ENCODE measurements around the gene TNIP2.
"Not testable (repeated sequence)": the region's sequence is repeated elsewhere in the genome, so short reads cannot be mapped to it uniquely, and the experiment has no call there.

Gene TNIP2

GRCh38 chr4:2785613-2786012 is 29.5 kb upstream of the TNIP2 start:
- no peak overlapping the region for H3K4me3 ChIP-seq (ENCODE audit: low read length)
- H3K27me3 ChIP-seq (replicated peaks; ENCODE audit: control insufficient read depth, insufficient read depth, low read length), result no peaks in the 10 kb centered on the region
- H3K9me3 ChIP-seq (ENCODE audit: control insufficient read depth, low read length), result peaks cover 31% of the 10 kb centered on the region
- H3K4me1 ChIP-seq (ENCODE audit: control insufficient read depth, insufficient read depth, low read length), result peaks cover 4% of the 10 kb centered on the region
- no peak overlapping the region for H3K9ac ChIP-seq (ENCODE audit: low read length)
- H3K36me3 ChIP-seq (ENCODE audit: control insufficient read depth, insufficient read depth, low read length, severe bottlenecking), result no peaks in the 10 kb centered on the region
- DNase-seq (ENCODE audit: low read depth), result no peak

DNA sequence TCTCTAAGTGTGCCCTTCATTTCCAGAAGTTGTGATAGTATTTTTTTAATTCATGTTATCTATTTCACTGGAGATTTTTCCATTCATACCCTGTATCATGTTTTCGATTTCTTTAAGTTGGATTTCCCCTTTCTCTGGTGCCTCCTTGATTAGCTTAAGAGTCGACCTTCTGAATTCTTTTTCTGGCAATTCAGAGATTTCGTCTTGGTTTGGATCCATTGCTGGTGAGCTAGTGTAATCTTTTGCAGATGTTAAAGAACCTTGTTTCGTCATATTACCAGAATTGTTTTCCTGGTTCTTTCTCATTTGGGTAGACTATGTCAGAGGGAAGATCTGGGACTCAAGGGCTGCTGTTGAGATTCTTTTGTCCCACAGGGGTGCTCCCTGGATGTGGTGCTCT is 27.7 kb upstream of the TNIP2 start:
- peaks cover 32% of the 10 kb centered on the region for H3K9me3 ChIP-seq (ENCODE audit: control insufficient read depth, low read length)
- no peak for DNase-seq (ENCODE audit: low read depth)
- peaks cover 4% of the 10 kb centered on the region for H3K4me1 ChIP-seq (ENCODE audit: control insufficient read depth, insufficient read depth, low read length)
- H3K36me3 ChIP-seq (ENCODE audit: control insufficient read depth, insufficient read depth, low read length, severe bottlenecking), result no peaks in the 10 kb centered on the region
- no peak overlapping the region for H3K4me3 ChIP-seq (ENCODE audit: low read length)
- no peak overlapping the region for H3K9ac ChIP-seq (ENCODE audit: low read length)
- H3K27me3 ChIP-seq (replicated peaks; ENCODE audit: control insufficient read depth, insufficient read depth, low read length), result no peaks in the 10 kb centered on the region

- no peak overlapping the region for H3K4me3 ChIP-seq (ENCODE audit: low read length)
- H3K36me3 ChIP-seq (ENCODE audit: control insufficient read depth, insufficient read depth, low read length, severe bottlenecking), result no peaks in the 10 kb centered on the region
- H3K9me3 ChIP-seq (ENCODE audit: control insufficient read depth, low read length), result peaks cover 32% of the 10 kb centered on the region
- H3K4me1 ChIP-seq (ENCODE audit: control insufficient read depth, insufficient read depth, low read length), result peaks cover 4% of the 10 kb centered on the region
- no peaks in the 10 kb centered on the region for H3K27me3 ChIP-seq (replicated peaks; ENCODE audit: control insufficient read depth, insufficient read depth, low read length)
- H3K9ac ChIP-seq (ENCODE audit: low read length), result no peak overlapping the region
- no peak for DNase-seq (ENCODE audit: low read depth)
Observed at GRCh38 chr4:2781911-2782310, 25.8 kb upstream of the TNIP2 start.

GRCh38 chr4:2780643-2781042 is 24.5 kb upstream of the TNIP2 start:
- not testable (repeated sequence) for H3K27me3 ChIP-seq (replicated peaks; ENCODE audit: control insufficient read depth, insufficient read depth, low read length); H3K4me1 ChIP-seq (ENCODE audit: control insufficient read depth, insufficient read depth, low read length); DNase-seq (ENCODE audit: low read depth); H3K9ac ChIP-seq (ENCODE audit: low read length); H3K36me3 ChIP-seq (ENCODE audit: control insufficient read depth, insufficient read depth, low read length, severe bottlenecking); H3K4me3 ChIP-seq (ENCODE audit: low read length)
- peaks cover 32% of the 10 kb centered on the region for H3K9me3 ChIP-seq (ENCODE audit: control insufficient read depth, low read length)

DNA sequence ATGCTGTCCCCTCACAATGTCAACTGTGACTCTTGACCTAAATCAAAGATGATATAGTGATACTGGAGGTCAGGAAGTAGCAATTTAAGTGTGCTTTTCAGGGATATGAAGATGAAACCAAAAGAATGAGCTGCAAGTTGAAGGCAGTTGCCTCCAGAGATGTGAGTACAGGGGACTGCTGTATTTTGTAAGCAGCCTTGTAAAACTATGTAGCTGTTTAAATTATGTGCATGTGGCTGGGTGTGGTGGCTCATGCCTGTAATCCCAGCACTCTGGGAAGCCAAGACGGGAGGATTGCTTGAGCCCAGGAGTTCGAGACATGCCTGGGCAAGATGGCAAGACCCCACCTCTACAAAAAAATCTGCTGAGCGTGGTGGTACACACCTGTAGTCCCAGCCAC is 15.1 kb upstream of the TNIP2 start:
- DNase-seq (ENCODE audit: low read depth), result peak; percentile 43
- H3K4me1 ChIP-seq (ENCODE audit: control insufficient read depth, insufficient read depth, low read length), result peaks cover 15% of the 10 kb centered on the region
- no peak overlapping the region for H3K4me3 ChIP-seq (ENCODE audit: low read length)
- no peaks in the 10 kb centered on the region for H3K9me3 ChIP-seq (ENCODE audit: control insufficient read depth, low read length)
- H3K27me3 ChIP-seq (replicated peaks; ENCODE audit: control insufficient read depth, insufficient read depth, low read length), result no peaks in the 10 kb centered on the region
- no peak overlapping the region for H3K9ac ChIP-seq (ENCODE audit: low read length)
- H3K36me3 ChIP-seq (ENCODE audit: control insufficient read depth, insufficient read depth, low read length, severe bottlenecking), result no peaks in the 10 kb centered on the region

DNA sequence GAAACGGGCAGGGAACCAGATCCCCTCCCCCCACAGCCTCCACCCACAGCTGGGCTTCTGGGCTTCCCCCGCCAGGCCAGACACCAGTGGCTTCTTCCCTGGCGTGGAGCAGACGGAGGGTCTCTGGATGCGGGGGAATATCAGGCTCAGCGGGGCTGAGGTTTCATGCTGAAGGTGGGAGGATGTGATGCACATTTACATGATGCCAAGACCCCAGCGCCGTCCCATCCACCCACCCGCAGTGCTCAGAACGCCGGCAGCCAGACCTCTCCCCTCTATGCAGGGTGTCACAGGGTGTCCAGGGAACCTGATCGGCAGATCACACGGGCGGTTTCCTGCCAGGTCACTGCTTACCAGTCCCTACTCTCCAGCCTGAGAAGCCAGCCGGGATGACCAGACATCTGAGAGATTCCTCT is 12.8 kb upstream of the TNIP2 start:
- DNase-seq (ENCODE audit: low read depth), result no peak
- H3K9ac ChIP-seq (ENCODE audit: low read length), result no peak overlapping the region
- H3K4me3 ChIP-seq (ENCODE audit: low read length), result no peak overlapping the region
- no peaks in the 10 kb centered on the region for H3K27me3 ChIP-seq (replicated peaks; ENCODE audit: control insufficient read depth, insufficient read depth, low read length)
- no peaks in the 10 kb centered on the region for H3K9me3 ChIP-seq (ENCODE audit: control insufficient read depth, low read length)
- H3K36me3 ChIP-seq (ENCODE audit: control insufficient read depth, insufficient read depth, low read length, severe bottlenecking), result no peaks in the 10 kb centered on the region
- H3K4me1 ChIP-seq (ENCODE audit: control insufficient read depth, insufficient read depth, low read length), result peaks cover 19% of the 10 kb centered on the region

DNA sequence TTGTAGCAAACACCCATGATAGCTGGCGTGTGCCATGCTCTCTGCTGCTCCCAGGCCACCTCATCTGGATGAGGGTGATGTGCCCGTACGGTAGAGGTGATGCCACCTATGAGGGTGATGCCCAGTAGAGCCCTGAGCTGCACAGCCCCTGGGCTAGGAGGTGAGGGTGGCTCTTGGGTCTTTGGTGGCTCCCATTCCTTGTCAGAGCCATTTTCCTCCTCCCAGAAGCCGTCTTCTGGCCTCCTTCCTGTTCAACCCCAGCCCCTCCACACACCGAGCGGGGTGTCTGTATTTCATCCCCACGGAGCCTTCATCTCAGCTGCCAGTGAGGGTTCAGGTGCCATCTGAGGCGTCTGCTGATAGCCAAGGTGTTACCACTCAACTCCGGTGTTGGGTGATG is 12.0 kb upstream of the TNIP2 start:
- Histone ChIP-seq H3K9ac (ENCODE audit: low read length) (peak overlapping the region; percentile 34), H3K9me3 (ENCODE audit: control insufficient read depth, low read length) (no peaks in the 10 kb centered on the region), H3K4me3 (ENCODE audit: low read length) (no peak overlapping the region), H3K36me3 (ENCODE audit: control insufficient read depth, insufficient read depth, low read length, severe bottlenecking) (no peaks in the 10 kb centered on the region), H3K4me1 (ENCODE audit: control insufficient read depth, insufficient read depth, low read length) (peaks cover 24% of the 10 kb centered on the region), H3K27me3 (replicated peaks; ENCODE audit: control insufficient read depth, insufficient read depth, low read length) (no peaks in the 10 kb centered on the region)
- DNase-seq (ENCODE audit: low read depth), result no peak

DNA sequence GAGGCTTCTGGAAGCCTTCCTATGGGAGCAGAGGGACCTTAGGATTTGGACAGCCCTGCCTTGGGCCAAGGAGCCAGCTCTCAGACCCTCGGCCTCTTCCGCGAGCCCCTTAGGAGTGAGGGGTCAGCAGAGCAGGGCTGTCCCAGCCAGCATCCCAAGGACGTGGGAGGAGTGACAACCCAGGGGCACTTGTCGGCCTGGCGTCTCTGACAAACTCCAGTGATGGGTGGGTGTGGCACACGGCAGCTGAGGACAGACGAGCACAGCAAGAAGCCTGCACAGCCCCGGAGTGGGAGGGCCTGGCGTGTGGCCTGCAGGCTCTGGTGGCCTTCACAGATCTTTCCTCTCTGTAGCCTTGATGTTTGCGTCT is 11.6 kb upstream of the TNIP2 start:
- Histone ChIP-seq H3K9ac (ENCODE audit: low read length) (peak overlapping the region; percentile 34), H3K36me3 (ENCODE audit: control insufficient read depth, insufficient read depth, low read length, severe bottlenecking) (no peaks in the 10 kb centered on the region), H3K27me3 (replicated peaks; ENCODE audit: control insufficient read depth, insufficient read depth, low read length) (no peaks in the 10 kb centered on the region), H3K4me3 (ENCODE audit: low read length) (no peak overlapping the region), H3K9me3 (ENCODE audit: control insufficient read depth, low read length) (no peaks in the 10 kb centered on the region), H3K4me1 (ENCODE audit: control insufficient read depth, insufficient read depth, low read length) (peaks cover 24% of the 10 kb centered on the region)
- no peak for DNase-seq (ENCODE audit: low read depth)

DNA sequence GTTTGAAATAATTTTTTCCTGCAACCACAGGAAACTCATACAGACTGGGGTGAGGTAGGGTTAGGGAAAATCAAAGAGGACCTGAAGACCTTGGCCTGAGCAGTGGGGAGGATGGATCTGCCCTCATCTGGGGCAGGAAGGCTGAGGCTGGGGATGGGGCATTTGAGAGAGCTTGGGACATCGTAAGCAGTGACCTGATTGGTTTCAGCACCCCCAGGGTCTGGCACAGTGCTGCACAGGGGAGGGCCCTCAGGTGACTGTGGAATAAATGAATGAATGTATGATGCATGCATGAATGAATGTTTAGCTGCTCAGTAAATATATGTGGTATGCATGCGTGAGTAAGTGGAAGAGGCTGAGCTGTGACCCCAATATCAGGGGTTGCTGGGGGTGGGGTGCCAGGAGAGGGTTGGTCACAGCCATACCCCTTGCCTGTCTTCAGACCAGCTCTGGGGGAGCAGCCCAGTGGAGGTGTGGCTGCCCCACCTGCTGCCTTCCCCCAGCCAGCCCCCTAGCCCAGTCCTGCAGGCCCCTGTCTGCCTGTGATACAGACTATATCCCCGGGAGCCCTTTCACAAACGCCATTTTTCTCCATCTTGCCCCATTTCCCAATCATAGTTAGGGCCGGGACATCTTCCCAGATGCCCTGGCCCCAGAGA is 11.0 kb upstream of the TNIP2 start:
- Histone ChIP-seq H3K9ac (ENCODE audit: low read length) (no peak overlapping the region), H3K4me3 (ENCODE audit: low read length) (no peak overlapping the region), H3K36me3 (ENCODE audit: control insufficient read depth, insufficient read depth, low read length, severe bottlenecking) (no peaks in the 10 kb centered on the region), H3K4me1 (ENCODE audit: control insufficient read depth, insufficient read depth, low read length) (peaks cover 24% of the 10 kb centered on the region), H3K9me3 (ENCODE audit: control insufficient read depth, low read length) (no peaks in the 10 kb centered on the region), H3K27me3 (replicated peaks; ENCODE audit: control insufficient read depth, insufficient read depth, low read length) (no peaks in the 10 kb centered on the region)
- no peak for DNase-seq (ENCODE audit: low read depth)

DNA sequence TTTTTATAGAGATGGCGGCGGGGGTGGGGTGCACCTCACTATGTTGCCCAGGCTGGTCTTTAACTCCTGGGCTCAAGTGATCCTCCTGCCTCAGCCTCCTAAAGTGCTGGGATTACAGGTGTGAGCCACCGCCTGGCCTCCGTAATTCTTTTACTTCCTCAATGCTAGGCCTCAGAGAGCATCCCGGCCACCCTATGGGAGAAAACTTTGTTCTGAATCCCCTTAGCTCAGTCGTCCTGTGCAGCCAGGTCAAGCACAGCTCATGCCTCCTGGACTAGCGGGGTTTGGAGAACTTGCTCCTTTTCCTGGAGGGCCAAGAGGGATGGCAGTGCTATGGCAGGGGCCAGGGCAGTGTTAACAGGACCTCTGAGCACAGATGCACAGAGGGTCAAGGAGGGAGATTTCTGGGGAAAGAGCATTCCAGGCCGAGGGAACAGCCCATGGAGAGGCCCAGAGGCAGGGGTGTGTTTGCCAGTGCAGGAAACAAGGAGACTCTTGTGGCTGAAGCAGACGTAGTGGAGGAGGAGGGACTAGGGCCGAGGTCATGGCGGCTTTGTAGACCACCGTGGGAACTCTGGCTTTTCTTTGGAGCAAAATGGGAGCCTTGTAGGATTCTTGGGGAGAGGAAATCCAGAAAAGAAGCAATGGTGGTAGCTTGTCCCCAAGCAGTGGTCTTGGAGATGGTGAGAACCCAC is 9.8 kb upstream of the TNIP2 start:
- Histone ChIP-seq H3K9me3 (ENCODE audit: control insufficient read depth, low read length) (no peaks in the 10 kb centered on the region), H3K9ac (ENCODE audit: low read length) (no peak overlapping the region), H3K36me3 (ENCODE audit: control insufficient read depth, insufficient read depth, low read length, severe bottlenecking) (no peaks in the 10 kb centered on the region), H3K4me3 (ENCODE audit: low read length) (no peak overlapping the region), H3K4me1 (ENCODE audit: control insufficient read depth, insufficient read depth, low read length) (peaks cover 24% of the 10 kb centered on the region), H3K27me3 (replicated peaks; ENCODE audit: control insufficient read depth, insufficient read depth, low read length) (no peaks in the 10 kb centered on the region)
- no peak for DNase-seq (ENCODE audit: low read depth)

GRCh38 chr4:2763511-2763967 is 7.4 kb upstream of the TNIP2 start:
- Histone ChIP-seq H3K36me3 (ENCODE audit: control insufficient read depth, insufficient read depth, low read length, severe bottlenecking) (no peaks in the 10 kb centered on the region), H3K4me1 (ENCODE audit: control insufficient read depth, insufficient read depth, low read length) (peaks cover 24% of the 10 kb centered on the region), H3K9ac (ENCODE audit: low read length) (peak overlapping the region; percentile 87), H3K4me3 (ENCODE audit: low read length) (peak overlapping the region; percentile 83), H3K9me3 (ENCODE audit: control insufficient read depth, low read length) (no peaks in the 10 kb centered on the region), H3K27me3 (replicated peaks; ENCODE audit: control insufficient read depth, insufficient read depth, low read length) (no peaks in the 10 kb centered on the region)
- DNase-seq (ENCODE audit: low read depth), result no peak

Data from adipocyte (in vitro differentiated cells).